Keratinocyte (primary cell): ENCODE measurements around the gene NEUROD1.

ENCODE experiments used
- EZH2 ChIP-seq: IDR thresholded peaks from one replicate; pipeline ENCODE4 v1.6.1; 2012; ENCODE audit warnings: inconsistent platforms, mild to moderate bottlenecking, low read length, moderate library complexity
- TF ChIP-seq, protein P1 (sequence below), 3 experiments: IDR thresholded peaks in 1 of 3; conservative IDR thresholded peaks in 1 of 3; optimal IDR thresholded peaks in 1 of 3; 2 replicates in 2 of 3; 3 replicates in 1 of 3; pipeline versions ENCODE3 to v1.5.1; 2011; ENCODE audit warnings: low read length in 3 of 3, mild to moderate bottlenecking in 3 of 3, moderate library complexity in 2 of 3, control low read depth in 1 of 3, inconsistent platforms in 1 of 3; ENCODE audit not compliant: insufficient read depth in 2 of 3; ENCODE audit errors: extremely low read depth in 1 of 3

DNA sequence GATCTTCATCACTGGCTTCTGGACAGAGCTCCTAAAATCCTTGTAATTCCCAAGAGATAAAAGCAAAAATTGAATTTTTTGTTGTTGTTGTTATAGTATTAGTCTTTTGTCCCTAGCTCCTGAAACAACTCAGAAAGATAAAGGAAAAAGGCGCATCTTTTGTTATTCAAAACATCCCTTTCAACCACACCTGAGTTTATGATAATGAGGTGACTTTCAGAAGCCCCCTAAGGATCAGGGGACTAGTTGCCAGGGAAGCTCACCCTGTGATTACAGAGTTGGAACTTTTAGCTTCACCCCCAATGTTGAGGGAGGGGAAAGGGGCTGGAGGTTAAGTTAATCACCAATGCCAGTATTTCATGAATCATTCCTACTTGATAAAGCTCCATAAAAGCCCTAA lies 13.1 kb downstream of the NEUROD1 start:
- TF ChIP-seq, protein P1, sequence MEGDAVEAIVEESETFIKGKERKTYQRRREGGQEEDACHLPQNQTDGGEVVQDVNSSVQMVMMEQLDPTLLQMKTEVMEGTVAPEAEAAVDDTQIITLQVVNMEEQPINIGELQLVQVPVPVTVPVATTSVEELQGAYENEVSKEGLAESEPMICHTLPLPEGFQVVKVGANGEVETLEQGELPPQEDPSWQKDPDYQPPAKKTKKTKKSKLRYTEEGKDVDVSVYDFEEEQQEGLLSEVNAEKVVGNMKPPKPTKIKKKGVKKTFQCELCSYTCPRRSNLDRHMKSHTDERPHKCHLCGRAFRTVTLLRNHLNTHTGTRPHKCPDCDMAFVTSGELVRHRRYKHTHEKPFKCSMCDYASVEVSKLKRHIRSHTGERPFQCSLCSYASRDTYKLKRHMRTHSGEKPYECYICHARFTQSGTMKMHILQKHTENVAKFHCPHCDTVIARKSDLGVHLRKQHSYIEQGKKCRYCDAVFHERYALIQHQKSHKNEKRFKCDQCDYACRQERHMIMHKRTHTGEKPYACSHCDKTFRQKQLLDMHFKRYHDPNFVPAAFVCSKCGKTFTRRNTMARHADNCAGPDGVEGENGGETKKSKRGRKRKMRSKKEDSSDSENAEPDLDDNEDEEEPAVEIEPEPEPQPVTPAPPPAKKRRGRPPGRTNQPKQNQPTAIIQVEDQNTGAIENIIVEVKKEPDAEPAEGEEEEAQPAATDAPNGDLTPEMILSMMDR (optimal IDR thresholded peaks at IDR 0.05 in 1 of 3, IDR thresholded peaks at IDR 0.05 in 1 of 3, conservative IDR thresholded peaks at IDR 0.05 in 1 of 3; ENCODE audit: extremely low read depth in 1 of 3, insufficient read depth in 2 of 3, low read length in 3 of 3) = no peak
- TF ChIP-seq EZH2 = no peak
